ENCODE data around the gene ARSB. TPM values are rescaled to one million over a fixed set of nuclear protein-coding genes. Genes with fewer than 3 reads are reported as not detected.
A peak's percentile ranks its signal among the peaks of the same experiment; 100 is the strongest.

ARSB gene
- total and polyA plus RNA-seq, 9 of the 15 experiments (the other 6 are each of a cell fraction or from before 2014, with no cell fraction given), result 0.52 to 4.6 (median 2.4) TPM

DNA sequence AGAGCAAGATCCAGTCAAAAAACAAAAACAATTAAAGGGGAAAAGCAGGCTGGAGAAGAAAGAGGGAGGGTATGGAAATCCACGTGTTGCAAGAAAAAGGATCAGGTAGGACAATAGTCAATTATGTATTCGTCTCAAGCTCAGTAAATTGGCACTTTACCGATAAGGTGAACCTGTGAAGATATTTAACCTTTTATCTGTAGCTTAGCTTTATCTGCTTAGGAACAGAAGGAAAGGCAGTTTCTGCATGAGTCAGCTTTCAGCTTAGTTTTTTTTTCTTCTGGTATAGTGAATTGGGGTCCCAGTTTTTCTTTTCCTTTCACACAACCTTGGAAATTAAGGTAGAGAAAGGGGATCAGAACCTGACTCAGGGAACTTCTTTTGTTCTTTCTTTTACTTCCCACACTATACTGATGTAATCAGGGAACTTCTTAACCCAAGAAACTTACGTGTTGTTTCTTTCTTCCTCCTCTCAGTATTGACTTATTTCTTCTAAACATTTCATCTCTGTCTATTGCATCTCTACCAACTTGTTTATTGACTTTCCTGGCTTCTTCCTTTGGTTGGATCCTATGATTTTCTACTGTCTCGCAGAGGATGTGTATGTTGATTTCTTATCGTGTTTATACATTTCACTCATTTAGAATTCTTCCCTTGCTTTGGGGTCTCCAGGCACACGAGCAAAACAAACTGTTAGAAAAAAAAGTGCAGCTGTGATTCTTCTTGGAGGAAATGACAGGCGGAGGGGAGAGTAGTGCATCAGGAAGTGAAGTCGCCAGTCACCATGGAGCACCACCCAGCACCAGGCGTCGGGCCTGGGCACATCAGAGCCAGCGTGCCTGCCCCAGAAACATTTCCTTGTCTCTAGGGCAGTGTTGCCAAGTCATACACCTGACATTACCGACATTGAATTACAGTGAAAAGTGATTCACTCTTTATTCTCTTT lies 213.6 kb downstream of the ARSB start (continued):
- TF ChIP-seq, protein P1, sequence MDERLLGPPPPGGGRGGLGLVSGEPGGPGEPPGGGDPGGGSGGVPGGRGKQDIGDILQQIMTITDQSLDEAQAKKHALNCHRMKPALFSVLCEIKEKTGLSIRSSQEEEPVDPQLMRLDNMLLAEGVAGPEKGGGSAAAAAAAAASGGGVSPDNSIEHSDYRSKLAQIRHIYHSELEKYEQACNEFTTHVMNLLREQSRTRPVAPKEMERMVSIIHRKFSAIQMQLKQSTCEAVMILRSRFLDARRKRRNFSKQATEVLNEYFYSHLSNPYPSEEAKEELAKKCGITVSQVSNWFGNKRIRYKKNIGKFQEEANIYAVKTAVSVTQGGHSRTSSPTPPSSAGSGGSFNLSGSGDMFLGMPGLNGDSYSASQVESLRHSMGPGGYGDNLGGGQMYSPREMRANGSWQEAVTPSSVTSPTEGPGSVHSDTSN (CRISPR knock-in tag; IDR thresholded peaks at IDR 0.05; ENCODE audit: low read depth), result no peak
- TF ChIP-seq, protein P1 (tag; conservative IDR thresholded peaks at IDR 0.05; ENCODE audit: low read depth), result 0 out of 2 replicates have a peak, but pooled peaks have one; percentile 13
- TF ChIP-seq BHLHE40 (IDR thresholded peaks at IDR 0.05; ENCODE audit: low read length) (no peak), BCOR (IDR thresholded peaks at IDR 0.05) (peak; percentile 47; the same call in 1 of the 2 replicates), FIP1L1 (IDR thresholded peaks at IDR 0.05; ENCODE audit: low read depth, low read length, poor library complexity, severe bottlenecking) (no peak), SNRNP70 (optimal IDR thresholded peaks at IDR 0.05; ENCODE audit: low read depth, low read length) (no peak), SRSF1 (IDR thresholded peaks at IDR 0.05; ENCODE audit: low read depth, low read length) (no peak), MED1 (CRISPR knock-in tag; IDR thresholded peaks at IDR 0.05; ENCODE audit: borderline replicate concordance) (no peak), NONO (IDR thresholded peaks at IDR 0.05; ENCODE audit: low read depth in 2 of 2, low read length in 1 of 2) (no peak)
- TF ChIP-seq, protein P2, sequence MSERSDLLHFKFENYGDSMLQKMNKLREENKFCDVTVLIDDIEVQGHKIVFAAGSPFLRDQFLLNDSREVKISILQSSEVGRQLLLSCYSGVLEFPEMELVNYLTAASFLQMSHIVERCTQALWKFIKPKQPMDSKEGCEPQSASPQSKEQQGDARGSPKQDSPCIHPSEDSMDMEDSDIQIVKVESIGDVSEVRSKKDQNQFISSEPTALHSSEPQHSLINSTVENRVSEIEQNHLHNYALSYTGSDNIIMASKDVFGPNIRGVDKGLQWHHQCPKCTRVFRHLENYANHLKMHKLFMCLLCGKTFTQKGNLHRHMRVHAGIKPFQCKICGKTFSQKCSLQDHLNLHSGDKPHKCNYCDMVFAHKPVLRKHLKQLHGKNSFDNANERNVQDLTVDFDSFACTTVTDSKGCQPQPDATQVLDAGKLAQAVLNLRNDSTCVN (CRISPR knock-in tag; IDR thresholded peaks at IDR 0.05), result no peak
- TF ChIP-seq, protein P3, sequence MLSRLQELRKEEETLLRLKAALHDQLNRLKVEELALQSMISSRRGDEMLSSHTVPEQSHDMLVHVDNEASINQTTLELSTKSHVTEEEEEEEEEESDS (CRISPR knock-in tag; IDR thresholded peaks at IDR 0.05), result no peak
- TF ChIP-seq, protein P4, sequence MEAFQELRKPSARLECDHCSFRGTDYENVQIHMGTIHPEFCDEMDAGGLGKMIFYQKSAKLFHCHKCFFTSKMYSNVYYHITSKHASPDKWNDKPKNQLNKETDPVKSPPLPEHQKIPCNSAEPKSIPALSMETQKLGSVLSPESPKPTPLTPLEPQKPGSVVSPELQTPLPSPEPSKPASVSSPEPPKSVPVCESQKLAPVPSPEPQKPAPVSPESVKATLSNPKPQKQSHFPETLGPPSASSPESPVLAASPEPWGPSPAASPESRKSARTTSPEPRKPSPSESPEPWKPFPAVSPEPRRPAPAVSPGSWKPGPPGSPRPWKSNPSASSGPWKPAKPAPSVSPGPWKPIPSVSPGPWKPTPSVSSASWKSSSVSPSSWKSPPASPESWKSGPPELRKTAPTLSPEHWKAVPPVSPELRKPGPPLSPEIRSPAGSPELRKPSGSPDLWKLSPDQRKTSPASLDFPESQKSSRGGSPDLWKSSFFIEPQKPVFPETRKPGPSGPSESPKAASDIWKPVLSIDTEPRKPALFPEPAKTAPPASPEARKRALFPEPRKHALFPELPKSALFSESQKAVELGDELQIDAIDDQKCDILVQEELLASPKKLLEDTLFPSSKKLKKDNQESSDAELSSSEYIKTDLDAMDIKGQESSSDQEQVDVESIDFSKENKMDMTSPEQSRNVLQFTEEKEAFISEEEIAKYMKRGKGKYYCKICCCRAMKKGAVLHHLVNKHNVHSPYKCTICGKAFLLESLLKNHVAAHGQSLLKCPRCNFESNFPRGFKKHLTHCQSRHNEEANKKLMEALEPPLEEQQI (IDR thresholded peaks at IDR 0.05), result peak; percentile 70
- TF ChIP-seq, protein P5, sequence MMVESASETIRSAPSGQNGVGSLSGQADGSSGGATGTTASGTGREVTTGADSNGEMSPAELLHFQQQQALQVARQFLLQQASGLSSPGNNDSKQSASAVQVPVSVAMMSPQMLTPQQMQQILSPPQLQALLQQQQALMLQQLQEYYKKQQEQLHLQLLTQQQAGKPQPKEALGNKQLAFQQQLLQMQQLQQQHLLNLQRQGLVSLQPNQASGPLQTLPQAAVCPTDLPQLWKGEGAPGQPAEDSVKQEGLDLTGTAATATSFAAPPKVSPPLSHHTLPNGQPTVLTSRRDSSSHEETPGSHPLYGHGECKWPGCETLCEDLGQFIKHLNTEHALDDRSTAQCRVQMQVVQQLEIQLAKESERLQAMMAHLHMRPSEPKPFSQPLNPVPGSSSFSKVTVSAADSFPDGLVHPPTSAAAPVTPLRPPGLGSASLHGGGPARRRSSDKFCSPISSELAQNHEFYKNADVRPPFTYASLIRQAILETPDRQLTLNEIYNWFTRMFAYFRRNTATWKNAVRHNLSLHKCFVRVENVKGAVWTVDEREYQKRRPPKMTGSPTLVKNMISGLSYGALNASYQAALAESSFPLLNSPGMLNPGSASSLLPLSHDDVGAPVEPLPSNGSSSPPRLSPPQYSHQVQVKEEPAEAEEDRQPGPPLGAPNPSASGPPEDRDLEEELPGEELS (CRISPR knock-in tag; IDR thresholded peaks at IDR 0.05; ENCODE audit: borderline replicate concordance), result no peak
- TF ChIP-seq, protein P6, sequence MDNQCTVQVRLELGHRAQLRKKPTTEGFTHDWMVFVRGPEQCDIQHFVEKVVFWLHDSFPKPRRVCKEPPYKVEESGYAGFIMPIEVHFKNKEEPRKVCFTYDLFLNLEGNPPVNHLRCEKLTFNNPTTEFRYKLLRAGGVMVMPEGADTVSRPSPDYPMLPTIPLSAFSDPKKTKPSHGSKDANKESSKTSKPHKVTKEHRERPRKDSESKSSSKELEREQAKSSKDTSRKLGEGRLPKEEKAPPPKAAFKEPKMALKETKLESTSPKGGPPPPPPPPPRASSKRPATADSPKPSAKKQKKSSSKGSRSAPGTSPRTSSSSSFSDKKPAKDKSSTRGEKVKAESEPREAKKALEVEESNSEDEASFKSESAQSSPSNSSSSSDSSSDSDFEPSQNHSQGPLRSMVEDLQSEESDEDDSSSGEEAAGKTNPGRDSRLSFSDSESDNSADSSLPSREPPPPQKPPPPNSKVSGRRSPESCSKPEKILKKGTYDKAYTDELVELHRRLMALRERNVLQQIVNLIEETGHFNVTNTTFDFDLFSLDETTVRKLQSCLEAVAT (IDR thresholded peaks at IDR 0.05), result no peak
- TF ChIP-seq, protein P7, sequence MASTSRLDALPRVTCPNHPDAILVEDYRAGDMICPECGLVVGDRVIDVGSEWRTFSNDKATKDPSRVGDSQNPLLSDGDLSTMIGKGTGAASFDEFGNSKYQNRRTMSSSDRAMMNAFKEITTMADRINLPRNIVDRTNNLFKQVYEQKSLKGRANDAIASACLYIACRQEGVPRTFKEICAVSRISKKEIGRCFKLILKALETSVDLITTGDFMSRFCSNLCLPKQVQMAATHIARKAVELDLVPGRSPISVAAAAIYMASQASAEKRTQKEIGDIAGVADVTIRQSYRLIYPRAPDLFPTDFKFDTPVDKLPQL (IDR thresholded peaks at IDR 0.05; ENCODE audit: extremely low read depth, insufficient read length), result no peak

Data from K562 (cell line).